ENCODE results near the gene AEBP1. TPM values are rescaled to one million over a fixed set of nuclear protein-coding genes. Genes with fewer than 3 reads are reported as not detected.

Gene AEBP1
- total and polyA plus RNA-seq, 8 donors: 5.1 to 49.3 (median 17.5) TPM

DNA sequence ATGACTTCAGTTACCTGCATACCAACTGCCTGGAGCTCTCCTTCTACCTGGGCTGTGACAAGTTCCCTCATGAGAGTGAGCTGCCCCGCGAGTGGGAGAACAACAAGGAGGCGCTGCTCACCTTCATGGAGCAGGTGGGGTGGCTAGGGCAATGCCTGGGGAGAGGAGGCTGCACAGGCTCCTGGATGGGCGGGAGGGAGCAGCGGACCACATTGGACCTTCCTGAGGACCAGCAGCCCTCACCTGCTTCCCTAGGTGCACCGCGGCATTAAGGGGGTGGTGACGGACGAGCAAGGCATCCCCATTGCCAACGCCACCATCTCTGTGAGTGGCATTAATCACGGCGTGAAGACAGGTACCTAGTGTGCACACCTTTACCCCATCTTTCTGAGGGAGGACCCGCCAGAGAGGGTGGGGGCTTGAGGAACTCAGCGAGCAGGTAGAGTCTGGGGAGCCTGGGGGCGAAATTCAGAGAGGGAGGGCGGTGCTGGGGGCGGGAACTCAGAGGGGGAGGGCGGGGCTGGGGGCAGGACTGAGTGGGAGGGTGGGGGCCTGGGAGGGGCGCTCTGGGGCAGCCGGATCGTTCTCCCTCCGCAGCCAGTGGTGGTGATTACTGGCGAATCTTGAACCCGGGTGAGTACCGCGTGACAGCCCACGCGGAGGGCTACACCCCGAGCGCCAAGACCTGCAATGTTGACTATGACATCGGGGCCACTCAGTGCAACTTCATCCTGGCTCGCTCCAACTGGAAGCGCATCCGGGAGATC lies 9.0 kb downstream of the AEBP1 start:
- peaks cover 0 to 9% (median 0%) of the 10 kb centered on the region in 3 donors for H3K36me3 ChIP-seq
- H3K9me3 ChIP-seq: no peaks in the 10 kb centered on the region
- intact Hi-C loops (cut with DNase I): no loop called here
- 67 to 77% methylated on average over 31 to 34 of the region's 34 CpGs for WGBS, 2 donors
- TF ChIP-seq, protein P1, sequence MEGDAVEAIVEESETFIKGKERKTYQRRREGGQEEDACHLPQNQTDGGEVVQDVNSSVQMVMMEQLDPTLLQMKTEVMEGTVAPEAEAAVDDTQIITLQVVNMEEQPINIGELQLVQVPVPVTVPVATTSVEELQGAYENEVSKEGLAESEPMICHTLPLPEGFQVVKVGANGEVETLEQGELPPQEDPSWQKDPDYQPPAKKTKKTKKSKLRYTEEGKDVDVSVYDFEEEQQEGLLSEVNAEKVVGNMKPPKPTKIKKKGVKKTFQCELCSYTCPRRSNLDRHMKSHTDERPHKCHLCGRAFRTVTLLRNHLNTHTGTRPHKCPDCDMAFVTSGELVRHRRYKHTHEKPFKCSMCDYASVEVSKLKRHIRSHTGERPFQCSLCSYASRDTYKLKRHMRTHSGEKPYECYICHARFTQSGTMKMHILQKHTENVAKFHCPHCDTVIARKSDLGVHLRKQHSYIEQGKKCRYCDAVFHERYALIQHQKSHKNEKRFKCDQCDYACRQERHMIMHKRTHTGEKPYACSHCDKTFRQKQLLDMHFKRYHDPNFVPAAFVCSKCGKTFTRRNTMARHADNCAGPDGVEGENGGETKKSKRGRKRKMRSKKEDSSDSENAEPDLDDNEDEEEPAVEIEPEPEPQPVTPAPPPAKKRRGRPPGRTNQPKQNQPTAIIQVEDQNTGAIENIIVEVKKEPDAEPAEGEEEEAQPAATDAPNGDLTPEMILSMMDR (IDR thresholded peaks at IDR 0.05): no peak
- FAIRE-seq: no peak
- H3K4me1 ChIP-seq: no peaks in the 10 kb centered on the region
- H3K4me3 ChIP-seq: no peak overlapping the region
- DNase-seq: peak in 2 of 6 donors; percentile 29 to 58
- peak in 2 of 4 donors; percentile 15 to 43 for ATAC-seq
- H3K27ac ChIP-seq: no peak overlapping the region
- no peaks in the 10 kb centered on the region for H3K27me3 ChIP-seq

DNA sequence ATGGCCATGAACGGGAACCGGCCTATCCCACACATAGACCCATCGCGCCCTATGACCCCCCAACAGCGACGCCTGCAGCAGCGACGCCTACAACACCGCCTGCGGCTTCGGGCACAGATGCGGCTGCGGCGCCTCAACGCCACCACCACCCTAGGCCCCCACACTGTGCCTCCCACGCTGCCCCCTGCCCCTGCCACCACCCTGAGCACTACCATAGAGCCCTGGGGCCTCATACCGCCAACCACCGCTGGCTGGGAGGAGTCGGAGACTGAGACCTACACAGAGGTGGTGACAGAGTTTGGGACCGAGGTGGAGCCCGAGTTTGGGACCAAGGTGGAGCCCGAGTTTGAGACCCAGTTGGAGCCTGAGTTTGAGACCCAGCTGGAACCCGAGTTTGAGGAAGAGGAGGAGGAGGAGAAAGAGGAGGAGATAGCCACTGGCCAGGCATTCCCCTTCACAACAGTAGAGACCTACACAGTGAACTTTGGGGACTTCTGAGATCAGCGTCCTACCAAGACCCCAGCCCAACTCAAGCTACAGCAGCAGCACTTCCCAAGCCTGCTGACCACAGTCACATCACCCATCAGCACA lies 9.7 kb downstream of the AEBP1 start:
- Histone ChIP-seq H3K4me1 (no peaks in the 10 kb centered on the region), H3K27me3 (no peaks in the 10 kb centered on the region), H3K4me3 (no peak overlapping the region), H3K9me3 (no peaks in the 10 kb centered on the region), H3K27ac (no peak overlapping the region), H3K36me3 (peaks cover 0 to 9% (median 0%) of the 10 kb centered on the region in 3 donors)
- TF ChIP-seq, protein P1 (IDR thresholded peaks at IDR 0.05): no peak
- peak in 1 of 6 donors; percentile 67 for DNase-seq
- no peak for FAIRE-seq
- 90 to 92% methylated on average over 24 of the region's 24 CpGs for WGBS, 2 donors
- intact Hi-C loops (cut with DNase I): no loop called here
- no peak for ATAC-seq

DNA sequence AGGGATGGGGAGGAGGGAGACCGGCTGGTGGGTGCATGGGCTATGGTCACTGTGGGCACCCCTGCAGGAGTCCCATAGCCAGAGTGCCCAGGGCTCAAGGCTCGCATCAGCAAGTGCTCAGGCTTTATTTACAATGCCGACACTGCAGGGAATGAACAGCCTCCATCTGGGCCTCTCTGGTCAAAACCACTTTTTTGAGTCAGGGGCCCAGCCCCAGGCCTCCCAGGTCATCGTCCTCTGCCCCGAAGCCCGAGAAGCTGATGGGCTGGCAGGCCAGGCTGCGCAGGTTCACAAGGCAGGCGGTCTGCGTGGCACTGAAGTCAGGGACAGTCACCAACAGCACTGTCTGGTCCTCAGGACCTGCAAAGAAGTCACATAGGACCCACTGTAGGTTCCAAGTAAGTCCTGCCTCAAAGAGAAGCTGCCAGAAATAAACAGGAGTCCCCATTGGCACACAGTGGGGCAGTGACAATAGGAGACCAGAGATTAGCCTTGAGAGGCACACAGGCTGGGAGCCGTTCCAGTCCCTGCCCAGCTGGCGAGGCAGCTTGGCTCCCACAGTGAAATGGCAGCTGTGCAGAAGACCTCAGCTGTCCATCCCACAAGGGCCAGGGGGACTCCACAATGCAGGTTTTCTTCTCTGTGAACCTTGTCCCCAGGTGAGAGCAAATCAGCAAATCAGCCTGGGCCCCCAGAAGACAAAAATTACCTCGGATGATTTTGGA lies 10.6 kb downstream of the AEBP1 start:
- FAIRE-seq: no peak
- TF ChIP-seq, protein P1 (IDR thresholded peaks at IDR 0.05): no peak
- intact Hi-C loops (cut with DNase I): no loop called here
- 74 to 77% methylated on average over 12 of the region's 12 CpGs for WGBS, 2 donors
- peak in 5 of 6 donors; percentile 29 to 60 (median 54) for DNase-seq
- Histone ChIP-seq H3K36me3 (peaks cover 0 to 9% (median 0%) of the 10 kb centered on the region in 3 donors), H3K27me3 (no peaks in the 10 kb centered on the region), H3K4me3 (no peak overlapping the region), H3K27ac (no peak overlapping the region), H3K9me3 (no peaks in the 10 kb centered on the region), H3K4me1 (no peaks in the 10 kb centered on the region)
- peak; percentile 31 to 88 (median 52) for ATAC-seq

DNA sequence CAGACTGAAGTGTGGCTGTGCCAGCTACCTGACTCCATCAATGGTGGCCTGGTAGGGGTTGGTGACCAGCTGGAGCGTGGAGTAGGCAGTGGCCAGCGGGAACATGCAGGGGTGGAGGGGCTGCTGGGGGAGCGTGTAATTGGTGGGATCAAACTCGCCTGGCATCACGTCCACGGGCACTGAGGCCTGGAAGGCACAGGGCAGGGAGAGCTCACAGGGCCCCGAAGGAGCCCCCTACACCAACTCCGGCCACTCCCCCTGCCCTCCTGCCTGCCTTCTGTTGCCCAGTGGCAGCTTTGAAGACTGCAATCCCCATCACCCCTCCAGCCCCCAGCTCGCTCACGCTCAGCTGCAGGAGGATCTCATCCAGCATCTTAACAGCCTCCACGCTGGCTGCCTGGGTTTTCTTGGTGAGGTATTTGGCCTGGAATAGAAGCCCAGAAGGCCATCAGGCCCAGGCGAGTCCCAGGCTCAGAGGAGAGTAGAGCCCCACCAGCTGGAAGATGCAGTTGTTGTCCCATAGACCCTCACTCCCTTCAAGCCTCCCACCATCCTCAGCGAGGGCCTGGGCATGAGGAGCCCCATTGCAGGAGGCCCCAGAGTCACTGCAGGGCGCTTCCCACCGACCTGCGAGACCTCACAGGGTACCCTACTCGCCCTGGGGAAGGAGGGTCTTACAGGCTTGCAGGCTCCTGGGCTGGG lies 12.1 kb downstream of the AEBP1 start:
- intact Hi-C loops (cut with DNase I): no loop called here
- WGBS, 2 donors: 93 to 94% methylated on average over 15 to 17 of the region's 17 CpGs
- TF ChIP-seq, protein P1 (IDR thresholded peaks at IDR 0.05): no peak
- ATAC-seq (no peak), DNase-seq (peak in 3 of 6 donors; percentile 23 to 61 (median 49)), FAIRE-seq (no peak)
- peaks cover 0 to 4% (median 0%) of the 10 kb centered on the region in 3 donors for H3K4me1 ChIP-seq
- no peaks in the 10 kb centered on the region for H3K27me3 ChIP-seq
- H3K27ac ChIP-seq: no peak overlapping the region
- H3K9me3 ChIP-seq: no peaks in the 10 kb centered on the region
- H3K4me3 ChIP-seq: no peak overlapping the region
- peaks cover 0 to 9% (median 0%) of the 10 kb centered on the region in 3 donors for H3K36me3 ChIP-seq

All from pancreas (tissue), 10 donors.